Neutrophil (primary cell): Measurements from ENCODE around the gene TMTC1.

Experiments used
- H3K27ac ChIP-seq: fragments of 200-600 bp; sonication (generic); 2 replicates; pipeline ENCODE4 v1.5.1; 2016; ENCODE audit warnings: mild to moderate bottlenecking, moderate library complexity
- H3K27me3 ChIP-seq: fragments of 200-600 bp; sonication (generic); 2 replicates; pipeline ENCODE4 v1.6.0; 2016; ENCODE audit warnings: mild to moderate bottlenecking
- H3K36me3 ChIP-seq: fragments of 200-600 bp; sonication (generic); 2 replicates; pipeline ENCODE4 v1.5.1; 2017
- H3K4me1 ChIP-seq, 2 experiments: fragments of 200-600 bp in 1 of 2; sonication (generic) in 1 of 2; 1 replicate in 1 of 2; 2 replicates in 1 of 2; pipeline versions ENCODE4 v1.5.1 to v1.6.1; 2013 to 2016; ENCODE audit warnings: low read depth in 1 of 2, low read length in 1 of 2, mild to moderate bottlenecking in 1 of 2, moderate library complexity in 1 of 2; ENCODE audit not compliant: control insufficient read depth in 1 of 2, insufficient read depth in 1 of 2
- H3K4me3 ChIP-seq, 2 experiments: fragments of 200-600 bp in 1 of 2; sonication (generic) in 1 of 2; 1 replicate in 1 of 2; 2 replicates in 1 of 2; pipeline ENCODE4 v1.5.1; 2013 to 2016; ENCODE audit warnings: low read depth in 1 of 2, low read length in 1 of 2, mild to moderate bottlenecking in 1 of 2, moderate library complexity in 1 of 2
- H3K9me3 ChIP-seq: fragments of 200-600 bp; sonication (generic); 2 replicates; pipeline ENCODE4 v1.5.1; 2016
- TF ChIP-seq, protein P1 (sequence below): fragments of 200-600 bp; sonication (generic); IDR thresholded peaks from 2 replicates; pipeline ENCODE4 v1.5.1; 2016; ENCODE audit warnings: antibody characterized with exemption

TMTC1 gene

DNA sequence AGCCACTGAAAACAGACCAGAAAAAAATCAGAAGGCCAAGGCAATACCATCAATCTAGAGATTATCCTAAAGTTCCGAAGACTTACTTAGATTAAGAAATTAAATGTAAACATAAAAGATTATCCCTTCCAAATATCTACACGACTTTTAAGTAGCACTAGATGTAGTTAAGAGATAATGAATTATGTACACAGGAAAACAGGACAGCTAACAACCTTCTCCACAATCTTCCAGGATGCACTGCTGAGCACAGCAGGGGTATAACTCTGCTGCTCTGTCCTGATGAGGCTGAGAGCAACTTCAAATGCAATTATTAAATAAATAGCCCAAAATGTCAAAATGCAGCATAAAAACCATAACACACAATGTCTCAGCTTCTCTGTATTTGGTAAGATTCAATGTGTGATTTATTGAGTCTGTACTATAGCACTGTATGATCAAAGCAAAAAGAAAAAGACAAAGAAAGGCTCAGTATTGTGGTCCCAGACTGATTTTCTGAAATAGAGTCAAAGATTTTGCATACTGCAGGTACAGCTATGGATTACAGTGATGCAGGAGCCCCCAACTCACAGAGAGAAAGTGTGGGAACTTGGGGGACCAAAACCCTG is 56.9 kb downstream of the TMTC1 start:
- TF ChIP-seq, protein P1, sequence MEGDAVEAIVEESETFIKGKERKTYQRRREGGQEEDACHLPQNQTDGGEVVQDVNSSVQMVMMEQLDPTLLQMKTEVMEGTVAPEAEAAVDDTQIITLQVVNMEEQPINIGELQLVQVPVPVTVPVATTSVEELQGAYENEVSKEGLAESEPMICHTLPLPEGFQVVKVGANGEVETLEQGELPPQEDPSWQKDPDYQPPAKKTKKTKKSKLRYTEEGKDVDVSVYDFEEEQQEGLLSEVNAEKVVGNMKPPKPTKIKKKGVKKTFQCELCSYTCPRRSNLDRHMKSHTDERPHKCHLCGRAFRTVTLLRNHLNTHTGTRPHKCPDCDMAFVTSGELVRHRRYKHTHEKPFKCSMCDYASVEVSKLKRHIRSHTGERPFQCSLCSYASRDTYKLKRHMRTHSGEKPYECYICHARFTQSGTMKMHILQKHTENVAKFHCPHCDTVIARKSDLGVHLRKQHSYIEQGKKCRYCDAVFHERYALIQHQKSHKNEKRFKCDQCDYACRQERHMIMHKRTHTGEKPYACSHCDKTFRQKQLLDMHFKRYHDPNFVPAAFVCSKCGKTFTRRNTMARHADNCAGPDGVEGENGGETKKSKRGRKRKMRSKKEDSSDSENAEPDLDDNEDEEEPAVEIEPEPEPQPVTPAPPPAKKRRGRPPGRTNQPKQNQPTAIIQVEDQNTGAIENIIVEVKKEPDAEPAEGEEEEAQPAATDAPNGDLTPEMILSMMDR, result no peak
- Histone ChIP-seq H3K4me1 (no peaks in the 10 kb centered on the region), H3K27me3 (peaks cover 10% of the 10 kb centered on the region), H3K4me3 (no peak overlapping the region), H3K36me3 (no peaks in the 10 kb centered on the region), H3K9me3 (no peaks in the 10 kb centered on the region), H3K27ac (no peak overlapping the region)

DNA sequence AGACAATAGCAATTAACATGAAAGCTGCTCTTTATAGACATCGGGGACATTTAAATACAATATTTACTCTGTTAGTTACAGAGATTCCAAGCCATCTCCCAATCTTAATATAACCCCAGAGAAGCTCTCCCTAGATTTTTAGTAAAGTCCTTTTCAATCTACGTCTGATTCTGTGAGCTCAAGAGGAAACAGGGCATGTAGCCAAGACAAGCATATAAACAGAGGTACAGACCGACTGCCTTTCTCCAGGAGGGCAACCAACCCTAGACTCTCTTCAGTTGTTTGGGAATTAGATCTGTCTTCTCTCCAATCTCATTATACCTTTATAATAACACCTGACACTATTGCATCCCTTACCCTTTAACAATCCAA is 57.4 kb downstream of the TMTC1 start:
- no peaks in the 10 kb centered on the region for H3K4me1 ChIP-seq
- no peaks in the 10 kb centered on the region for H3K36me3 ChIP-seq
- peaks cover 10% of the 10 kb centered on the region for H3K27me3 ChIP-seq
- H3K4me3 ChIP-seq, result no peak overlapping the region
- TF ChIP-seq, protein P1, result no peak
- H3K27ac ChIP-seq, result no peak overlapping the region
- no peaks in the 10 kb centered on the region for H3K9me3 ChIP-seq

DNA sequence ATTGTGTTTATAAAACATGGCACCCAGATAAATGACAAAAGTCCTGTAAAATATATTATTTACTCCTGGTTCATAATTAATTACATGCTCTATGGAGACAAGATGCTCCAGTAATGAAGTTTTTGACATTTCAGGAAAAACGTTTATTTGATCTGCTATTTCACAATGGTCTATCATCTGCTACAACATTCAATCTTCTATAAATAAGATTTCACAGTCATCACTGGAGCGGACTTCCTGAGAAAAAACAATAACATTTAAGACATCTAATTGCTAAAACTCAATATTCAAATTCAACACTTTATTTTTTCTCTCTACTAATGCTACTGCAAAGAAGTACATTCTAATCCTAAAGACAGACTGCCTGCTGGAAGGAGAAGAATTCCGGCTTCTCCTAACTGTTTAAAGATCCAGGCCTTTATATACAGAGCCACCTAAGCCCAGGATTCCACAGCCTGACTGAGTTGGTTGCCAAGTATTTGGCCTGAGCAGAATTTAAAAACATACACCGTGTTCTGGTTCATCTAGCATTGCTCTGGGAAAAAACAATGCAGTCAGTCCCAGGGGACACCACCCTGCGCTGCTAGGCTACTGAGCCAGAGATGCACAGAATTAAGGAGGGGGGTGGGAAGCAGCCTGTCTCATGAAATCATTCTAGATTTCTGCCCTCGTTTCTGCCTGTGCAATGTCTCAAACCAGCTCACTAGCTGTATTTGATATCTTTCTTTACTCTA is 58.0 kb downstream of the TMTC1 start:
- H3K27me3 ChIP-seq, result peaks cover 10% of the 10 kb centered on the region
- H3K9me3 ChIP-seq, result no peaks in the 10 kb centered on the region
- no peaks in the 10 kb centered on the region for H3K4me1 ChIP-seq
- TF ChIP-seq, protein P1, result no peak
- H3K27ac ChIP-seq, result no peak overlapping the region
- no peaks in the 10 kb centered on the region for H3K36me3 ChIP-seq
- no peak overlapping the region for H3K4me3 ChIP-seq

DNA sequence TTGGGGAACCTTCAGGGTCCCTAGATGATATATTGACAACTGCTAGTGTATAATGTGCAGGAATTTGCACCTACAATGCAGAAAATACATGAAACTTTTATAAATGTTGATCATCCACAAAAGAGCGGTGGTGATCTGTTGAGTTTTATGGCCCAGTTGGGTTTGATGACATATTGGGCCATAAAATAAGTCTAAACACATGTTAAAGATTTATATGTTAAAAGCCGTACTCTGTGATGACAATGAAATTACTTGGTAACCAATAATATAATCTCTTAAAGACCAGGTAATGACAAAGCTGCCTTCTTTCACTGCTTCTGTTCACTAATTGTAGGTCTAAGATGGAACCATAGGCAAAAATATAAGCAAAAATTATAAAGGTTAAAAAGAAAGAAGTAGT is 61.6 kb downstream of the TMTC1 start:
- no peak overlapping the region for H3K4me3 ChIP-seq
- peaks cover 3% of the 10 kb centered on the region for H3K27me3 ChIP-seq
- H3K36me3 ChIP-seq, result no peaks in the 10 kb centered on the region
- H3K9me3 ChIP-seq, result no peaks in the 10 kb centered on the region
- H3K27ac ChIP-seq, result no peak overlapping the region
- TF ChIP-seq, protein P1, result no peak
- no peaks in the 10 kb centered on the region for H3K4me1 ChIP-seq

DNA sequence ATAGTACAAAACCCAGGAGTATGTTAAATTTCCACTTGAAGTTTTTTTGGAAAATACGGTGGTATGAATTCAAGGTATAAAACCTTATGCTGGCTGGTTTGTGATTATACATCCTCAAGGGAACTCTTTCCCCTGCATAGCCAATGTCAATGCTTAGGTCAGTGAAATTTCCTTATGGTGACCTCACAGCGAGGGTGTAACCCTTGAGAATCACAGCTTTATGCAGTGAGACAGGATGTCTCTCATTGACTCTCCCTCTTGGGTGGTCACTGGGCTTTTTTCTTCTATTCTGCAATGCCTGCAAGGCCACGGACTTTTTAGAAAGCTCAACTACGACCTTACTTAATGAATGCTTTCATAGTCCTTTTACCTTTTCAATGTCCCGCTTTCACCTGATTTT is 64.4 kb downstream of the TMTC1 start:
- TF ChIP-seq, protein P1, result no peak
- Histone ChIP-seq H3K9me3 (no peaks in the 10 kb centered on the region), H3K36me3 (no peaks in the 10 kb centered on the region), H3K4me3 (no peak overlapping the region), H3K27me3 (peaks cover under 1% of the 10 kb centered on the region), H3K27ac (no peak overlapping the region), H3K4me1 (no peaks in the 10 kb centered on the region)
